ENCODE measurements around the gene EDC4.

Gene EDC4

GRCh38 chr16:67928147-67928546 lies 55.3 kb downstream of the EDC4 start:
- no peak for DNase-seq (ENCODE audit: low read depth in 2 of 2, low spot score in 1 of 2)

- DNase-seq (ENCODE audit: low read depth in 2 of 2, low spot score in 1 of 2), result peak; percentile 51 to 58
Observed at GRCh38 chr16:67928561-67929364, 55.9 kb downstream of the EDC4 start.

- no peak for DNase-seq (ENCODE audit: low read depth in 2 of 2, low spot score in 1 of 2)
Observed at GRCh38 chr16:67930191-67930590, 57.3 kb downstream of the EDC4 start.

GRCh38 chr16:67930678-67931211 lies 57.9 kb downstream of the EDC4 start:
- no peak for DNase-seq (ENCODE audit: low read depth in 2 of 2, low spot score in 1 of 2)

Measured in stimulated activated CD8-positive, alpha-beta memory T cell treated with anti-CD3 and anti-CD28 coated beads, Interleukin-4, amount 100 ng/mL, for 1 hour (primary cell).